Smooth muscle cell of the umbilical artery (primary cell): ENCODE results near the gene FADS2. TPM values are rescaled to one million over a fixed set of nuclear protein-coding genes. Genes with fewer than 3 reads are reported as not detected.

ENCODE experiments used
- total RNA-seq: library from RNA; depleted of rRNA; stranded (reverse); fragments of >200 nt; gene quantifications from 2 replicates; pipeline ENCODE4 v1.2.3, GENCODE V29; 2014

The FADS2 gene
- 252 and 342 TPM in 2 replicates for total RNA-seq

GRCh38 chr11:61827571-61828378, at the start of gene FADS2:
Gene FADS2 (plus strand): TSS chr11:61828300. CDS start chr11:61828391, 91 bp downstream.

GRCh38 chr11:61792310-61793082, 35.6 kb upstream of the FADS2 start, which contains the start of the genes FEN1 and TMEM258:
Gene FEN1 (plus strand): TSS chr11:61792911. CDS start chr11:61795362, 2,451 bp downstream.
Gene TMEM258 (minus strand): TSS chr11:61792599. CDS start chr11:61792558, 41 bp downstream.

GRCh38 chr11:61816736-61817455, 11.2 kb upstream of the FADS2 start, which contains the start of gene FADS1:
Gene FADS1 (minus strand): TSS chr11:61817003. CDS start chr11:61816929, 74 bp downstream.

GRCh38 chr11:61891331-61892084, 63.4 kb downstream of the FADS2 start, which contains the start of gene FADS3:
Gene FADS3 (minus strand): TSS chr11:61891545. CDS start chr11:61891381, 164 bp downstream.

Other genes with a start within 250 kb of the FADS2 start
- gene SYT7, start 247.2 kb upstream of the FADS2 start, total RNA-seq: 0.59 and 11.1 TPM in 2 replicates
- gene DAGLA, start 147.9 kb upstream of the FADS2 start, total RNA-seq: 2.1 and 4.4 TPM in 2 replicates
- gene MYRF, start 75.7 kb upstream of the FADS2 start, total RNA-seq: 22.0 and 26.3 TPM in 2 replicates
- gene TMEM258, start 35.7 kb upstream of the FADS2 start, total RNA-seq: 19.6 and 62.4 TPM in 2 replicates
- gene FEN1, start 35.4 kb upstream of the FADS2 start, total RNA-seq: 8.6 and 18.8 TPM in 2 replicates
- 138 and 140 TPM in 2 replicates for gene FADS1, start 11.3 kb upstream of the FADS2 start, total RNA-seq
- 74.2 and 138 TPM in 2 replicates for gene FADS3, start 63.2 kb downstream of the FADS2 start, total RNA-seq
- gene RAB3IL1, start 89.3 kb downstream of the FADS2 start, total RNA-seq: 2.1 and 2.3 TPM in 2 replicates
- gene BEST1, start 122.1 kb downstream of the FADS2 start, total RNA-seq: 2.8 and 9.5 TPM in 2 replicates
- 2,108 and 2,864 TPM in 2 replicates for gene FTH1, start 139.3 kb downstream of the FADS2 start, total RNA-seq